Activated naive CD8-positive, alpha-beta T cell treated with anti-CD3 and anti-CD28 coated beads for 36 hours (primary cell): ENCODE data around the gene RPAIN. TPM values are rescaled to one million over a fixed set of nuclear protein-coding genes. Genes with fewer than 3 reads are reported as not detected.

Experiments
- DNase-seq: peaks from one replicate; pipeline ENCODE4 v3.0.0; 2021
- H3K27ac Mint-ChIP-seq: one replicate; pipeline ENCODE4 v1.8.0; 2022; ENCODE audit warnings: mild to moderate bottlenecking, moderate library complexity, mixed read lengths
- H3K27me3 Mint-ChIP-seq: one replicate; pipeline ENCODE4 v1.8.0; 2022; ENCODE audit warnings: mild to moderate bottlenecking, mixed read lengths
- H3K36me3 Mint-ChIP-seq: one replicate; pipeline ENCODE4 v1.8.0; 2021; ENCODE audit warnings: mild to moderate bottlenecking, mixed read lengths
- H3K4me1 Mint-ChIP-seq: one replicate; pipeline ENCODE4 v1.8.0; 2021; ENCODE audit warnings: mixed read lengths
- H3K4me3 Mint-ChIP-seq: one replicate; pipeline ENCODE4 v1.8.0; 2022; ENCODE audit warnings: mild to moderate bottlenecking, moderate library complexity, mixed read lengths
- H3K9me3 Mint-ChIP-seq: one replicate; pipeline ENCODE4 v1.8.0; 2022; ENCODE audit warnings: mixed read lengths
- total RNA-seq, 2 experiments: library from RNA; stranded (reverse); gene quantifications; one replicate each; pipeline ENCODE4 v1.2.3, GENCODE V29; 2021

RPAIN gene
- total RNA-seq, 2 experiments from 2014 or later = 58.3 to 59.4 TPM

DNA sequence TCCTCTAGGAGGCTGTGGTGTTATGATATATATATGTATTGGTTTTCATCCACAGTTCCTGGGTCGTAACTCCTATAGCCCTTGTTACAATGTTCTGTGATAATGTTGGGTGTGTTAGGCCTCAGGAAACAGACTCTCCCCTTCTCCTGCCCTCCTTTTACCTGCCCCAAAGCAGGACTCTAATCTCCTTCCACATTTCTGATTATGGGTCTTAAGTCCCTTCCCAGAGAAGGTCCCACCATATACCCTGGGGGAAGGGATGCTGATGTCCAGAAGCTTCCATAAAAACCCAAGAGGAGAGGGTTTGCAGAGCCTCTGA, 19.4 kb downstream of the RPAIN start:
- Mint-ChIP-seq H3K27ac (peak overlapping the region; percentile 85), H3K4me1 (peaks cover 33% of the 10 kb centered on the region), H3K36me3 (peaks cover 36% of the 10 kb centered on the region), H3K9me3 (no peaks in the 10 kb centered on the region), H3K27me3 (no peaks in the 10 kb centered on the region), H3K4me3 (peak overlapping the region; percentile 84)
- DNase-seq = no peak

DNA sequence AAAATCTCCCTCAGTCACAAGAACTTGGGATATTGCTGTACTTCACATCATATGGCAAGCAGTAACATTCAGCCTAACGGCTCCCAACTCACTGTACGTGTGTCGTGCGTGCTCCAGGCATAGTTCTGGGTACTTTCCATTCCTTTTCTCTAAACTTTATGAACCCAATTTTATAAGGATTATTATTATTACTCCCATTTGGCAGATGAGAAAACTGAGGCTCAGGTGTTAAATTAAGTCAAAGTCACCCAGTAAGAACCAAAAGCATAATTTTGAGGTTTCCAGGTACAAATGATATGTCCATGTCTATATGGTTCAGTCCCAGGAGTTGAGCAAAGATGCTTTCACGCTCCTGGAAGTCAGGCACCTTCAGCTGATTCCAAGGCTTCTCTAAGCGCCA, 23.7 kb downstream of the RPAIN start:
- Mint-ChIP-seq H3K9me3 (no peaks in the 10 kb centered on the region), H3K4me1 (peaks cover 11% of the 10 kb centered on the region), H3K36me3 (peaks cover 24% of the 10 kb centered on the region), H3K27me3 (no peaks in the 10 kb centered on the region), H3K27ac (no peak overlapping the region), H3K4me3 (no peak overlapping the region)
- no peak for DNase-seq

DNA sequence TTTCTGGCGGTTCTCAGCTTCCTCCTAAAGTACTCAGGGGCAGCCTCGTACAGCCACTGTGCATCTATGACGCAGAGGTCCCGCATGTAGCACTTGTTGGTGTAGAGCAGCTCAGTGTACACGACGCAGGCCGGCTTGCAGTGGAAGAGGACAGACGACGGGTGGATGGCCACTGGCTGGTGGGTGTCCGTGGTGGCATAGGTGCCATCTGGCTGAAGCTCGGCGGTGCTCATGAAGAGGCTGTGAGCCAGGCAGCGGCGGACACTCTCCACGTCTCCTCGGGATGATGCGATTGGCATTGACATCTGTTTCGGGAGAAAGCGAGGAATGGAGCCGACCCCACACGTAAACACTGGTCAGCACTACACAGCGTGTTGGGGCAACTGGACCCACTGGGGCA, 24.2 kb downstream of the RPAIN start:
- DNase-seq = no peak
- Mint-ChIP-seq H3K9me3 (no peaks in the 10 kb centered on the region), H3K36me3 (peaks cover 24% of the 10 kb centered on the region), H3K4me3 (no peak overlapping the region), H3K4me1 (peaks cover 10% of the 10 kb centered on the region), H3K27me3 (no peaks in the 10 kb centered on the region), H3K27ac (no peak overlapping the region)

DNA sequence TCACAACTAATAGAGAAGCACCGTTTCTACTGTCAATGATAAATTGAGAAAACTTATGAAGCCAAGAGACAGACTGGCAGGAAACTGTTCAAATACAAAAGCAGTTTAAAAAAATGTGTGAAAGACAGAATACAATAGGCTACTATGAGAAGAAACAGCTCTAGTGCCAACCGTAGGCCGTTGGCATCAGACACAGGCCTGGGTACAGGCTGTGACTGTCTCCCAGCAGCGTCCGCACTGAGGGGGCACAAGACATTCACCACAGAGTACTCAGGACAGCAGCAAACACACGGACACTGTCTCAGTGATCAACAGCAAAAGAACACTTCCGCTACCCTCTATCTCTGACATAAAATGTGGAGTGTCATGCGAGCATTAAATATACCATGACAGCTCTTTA, 26.8 kb downstream of the RPAIN start:
- no peak for DNase-seq
- Mint-ChIP-seq H3K4me3 (no peak overlapping the region), H3K36me3 (peaks cover 27% of the 10 kb centered on the region), H3K4me1 (no peaks in the 10 kb centered on the region), H3K27ac (no peak overlapping the region), H3K27me3 (no peaks in the 10 kb centered on the region), H3K9me3 (no peaks in the 10 kb centered on the region)

DNA sequence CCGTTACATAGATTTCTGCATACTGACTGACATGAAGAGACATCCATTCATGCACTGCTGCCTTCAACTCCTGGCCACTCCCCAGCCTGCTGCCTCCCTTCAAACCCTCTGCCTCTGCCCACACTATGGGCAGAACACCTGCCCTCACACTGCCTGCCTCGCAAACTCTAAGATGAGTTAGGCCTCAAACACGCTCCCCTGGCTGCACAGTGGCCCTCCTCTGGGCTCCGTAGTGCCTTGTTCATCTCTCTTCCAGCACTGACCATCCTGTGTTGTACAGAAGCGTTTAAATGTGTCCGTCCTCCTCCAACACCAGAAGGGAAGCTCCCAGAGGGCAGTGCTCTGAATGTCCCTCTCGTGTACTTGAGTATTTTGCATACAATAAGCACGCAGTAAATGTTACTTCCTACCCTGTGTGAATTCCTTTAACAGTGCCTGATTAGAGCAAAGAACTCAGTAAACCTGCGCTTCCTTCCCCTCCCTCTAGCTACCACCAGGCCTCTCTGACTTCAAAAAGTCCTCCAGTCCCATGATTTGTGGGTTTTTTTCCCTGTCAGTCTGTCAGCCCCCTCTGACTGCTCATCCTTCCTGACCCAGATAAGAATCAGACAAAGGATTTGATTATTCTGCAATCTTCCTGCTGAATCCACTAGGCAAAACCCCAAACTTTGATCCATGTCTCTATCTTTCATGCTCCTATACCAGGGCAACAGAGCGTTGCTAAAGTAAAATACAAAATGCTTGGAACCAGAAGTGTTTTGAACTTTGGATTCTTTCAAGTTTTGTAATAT, 44.9 kb downstream of the RPAIN start:
- H3K4me3 Mint-ChIP-seq = no peak overlapping the region
- DNase-seq = no peak

DNA sequence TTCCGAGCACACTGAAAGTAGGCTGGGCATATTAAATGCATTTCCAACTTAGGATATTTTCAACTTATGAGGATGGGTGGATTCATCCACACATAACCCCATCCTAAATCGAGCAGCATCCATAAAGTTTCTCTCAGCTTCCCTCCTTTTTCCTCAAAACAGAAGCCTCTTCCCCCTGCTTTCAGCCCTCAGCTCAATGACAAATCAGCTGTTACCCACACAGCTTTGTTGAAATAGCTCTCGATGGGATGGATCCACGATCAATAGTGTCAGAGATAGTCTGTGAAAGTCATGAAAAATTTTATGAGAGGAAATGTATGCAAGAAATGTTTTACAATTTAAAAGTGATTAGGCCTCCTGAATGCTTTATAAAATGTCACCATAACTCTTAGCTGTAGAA, 46.3 kb downstream of the RPAIN start:
- Mint-ChIP-seq H3K36me3 (peaks cover 33% of the 10 kb centered on the region), H3K27me3 (no peaks in the 10 kb centered on the region), H3K9me3 (no peaks in the 10 kb centered on the region), H3K27ac (peak overlapping the region; percentile 0), H3K4me3 (peak overlapping the region; percentile 94), H3K4me1 (peaks cover 42% of the 10 kb centered on the region)
- no peak for DNase-seq

More for the DNA sequence above, 44.9 kb downstream of the RPAIN start:
- no peaks in the 10 kb centered on the region for H3K9me3 Mint-ChIP-seq
- H3K27me3 Mint-ChIP-seq = no peaks in the 10 kb centered on the region
- H3K4me1 Mint-ChIP-seq = peaks cover 40% of the 10 kb centered on the region
- H3K27ac Mint-ChIP-seq = no peak overlapping the region
- peaks cover 40% of the 10 kb centered on the region for H3K36me3 Mint-ChIP-seq

DNA sequence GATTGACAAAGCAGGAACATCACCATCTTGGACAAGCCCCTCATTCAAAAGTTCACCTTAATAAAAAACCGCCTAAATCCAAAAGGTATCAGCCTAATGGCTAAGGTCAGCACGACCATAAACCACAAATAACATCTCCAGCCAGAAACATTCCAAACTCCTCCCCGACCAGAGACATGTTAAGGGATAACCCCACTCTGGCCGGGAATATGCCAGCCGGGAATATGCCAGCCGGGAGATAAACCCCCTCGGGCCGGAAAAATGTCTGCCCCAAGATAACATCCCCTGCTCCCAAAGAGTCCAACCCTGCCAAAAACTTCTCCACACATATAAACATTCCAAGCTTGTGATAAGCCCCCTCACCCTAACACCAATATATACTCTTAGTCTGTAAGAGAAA, 47.4 kb downstream of the RPAIN start:
- H3K4me1 Mint-ChIP-seq = peaks cover 42% of the 10 kb centered on the region
- peak overlapping the region; percentile 81 for H3K27ac Mint-ChIP-seq
- no peak for DNase-seq
- peak overlapping the region; percentile 94 for H3K4me3 Mint-ChIP-seq
- H3K27me3 Mint-ChIP-seq = no peaks in the 10 kb centered on the region
- H3K36me3 Mint-ChIP-seq = peaks cover 29% of the 10 kb centered on the region
- H3K9me3 Mint-ChIP-seq = no peaks in the 10 kb centered on the region

DNA sequence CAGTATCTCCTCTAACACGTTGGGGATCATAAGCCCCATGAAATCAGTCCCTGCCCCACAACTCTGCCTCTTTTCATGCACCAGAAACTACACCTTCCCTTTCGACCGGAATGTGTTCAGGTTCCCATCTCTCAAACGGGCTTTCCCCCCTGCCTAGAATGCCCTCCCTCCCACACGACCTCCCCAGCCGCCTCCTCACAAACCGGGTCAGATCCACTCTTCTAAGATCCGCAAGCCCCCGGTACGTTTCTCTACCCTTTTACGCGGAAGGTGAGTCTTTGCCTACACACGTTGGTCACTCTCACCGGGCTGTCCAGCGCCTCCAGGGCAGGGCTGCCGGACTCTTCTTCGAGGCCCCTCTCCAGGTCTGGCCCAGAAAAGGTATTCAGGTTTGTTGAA, 48.1 kb downstream of the RPAIN start:
- no peaks in the 10 kb centered on the region for H3K9me3 Mint-ChIP-seq
- H3K36me3 Mint-ChIP-seq = peaks cover 26% of the 10 kb centered on the region
- H3K27ac Mint-ChIP-seq = peak overlapping the region; percentile 81
- H3K27me3 Mint-ChIP-seq = no peaks in the 10 kb centered on the region
- DNase-seq = peak; percentile 31
- peaks cover 42% of the 10 kb centered on the region for H3K4me1 Mint-ChIP-seq
- peak overlapping the region; percentile 94 for H3K4me3 Mint-ChIP-seq

DNA sequence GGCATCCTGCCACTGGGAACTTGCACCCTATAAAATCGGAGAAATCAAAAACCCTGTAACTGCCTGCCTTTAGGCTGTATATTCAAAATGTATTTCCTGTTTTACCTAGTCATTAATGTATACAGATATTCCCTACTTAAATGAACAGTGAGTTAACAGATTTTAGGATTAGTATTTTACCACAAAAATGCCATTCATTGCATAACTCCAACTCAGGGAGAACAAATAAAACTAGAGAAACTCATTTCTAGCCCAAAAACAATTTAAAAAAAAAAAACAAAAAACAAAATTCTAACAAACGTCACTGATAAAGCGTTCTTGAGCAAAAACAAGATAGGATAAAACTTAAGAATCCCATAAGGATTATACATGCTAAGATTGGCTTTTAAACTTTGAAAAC, 52.5 kb downstream of the RPAIN start:
- no peak for DNase-seq
- H3K27me3 Mint-ChIP-seq = no peaks in the 10 kb centered on the region
- peaks cover 14% of the 10 kb centered on the region for H3K4me1 Mint-ChIP-seq
- no peaks in the 10 kb centered on the region for H3K9me3 Mint-ChIP-seq
- no peak overlapping the region for H3K4me3 Mint-ChIP-seq
- H3K27ac Mint-ChIP-seq = no peak overlapping the region
- peaks cover 22% of the 10 kb centered on the region for H3K36me3 Mint-ChIP-seq

DNA sequence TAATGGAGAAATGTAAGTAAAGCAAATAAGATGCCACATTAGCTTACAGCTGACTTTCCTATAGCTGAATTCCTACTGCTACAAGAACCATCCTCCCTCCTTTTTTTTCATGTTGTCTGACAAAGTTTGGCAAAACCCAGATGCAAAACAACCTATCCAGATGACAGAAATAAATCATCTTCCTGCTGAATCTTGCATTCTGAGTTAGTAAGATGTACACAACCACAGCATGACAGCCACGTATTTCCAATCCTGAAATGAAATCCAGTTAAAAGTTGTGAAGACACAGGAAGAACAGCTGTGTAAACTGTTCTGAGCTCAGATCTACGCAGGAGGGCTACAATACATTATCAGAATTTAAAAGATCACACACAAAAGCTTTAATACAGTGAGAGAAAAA, 53.9 kb downstream of the RPAIN start:
- DNase-seq = no peak
- Mint-ChIP-seq H3K4me1 (peaks cover 13% of the 10 kb centered on the region), H3K36me3 (peaks cover 26% of the 10 kb centered on the region), H3K9me3 (no peaks in the 10 kb centered on the region), H3K27ac (no peak overlapping the region), H3K27me3 (no peaks in the 10 kb centered on the region), H3K4me3 (no peak overlapping the region)

DNA sequence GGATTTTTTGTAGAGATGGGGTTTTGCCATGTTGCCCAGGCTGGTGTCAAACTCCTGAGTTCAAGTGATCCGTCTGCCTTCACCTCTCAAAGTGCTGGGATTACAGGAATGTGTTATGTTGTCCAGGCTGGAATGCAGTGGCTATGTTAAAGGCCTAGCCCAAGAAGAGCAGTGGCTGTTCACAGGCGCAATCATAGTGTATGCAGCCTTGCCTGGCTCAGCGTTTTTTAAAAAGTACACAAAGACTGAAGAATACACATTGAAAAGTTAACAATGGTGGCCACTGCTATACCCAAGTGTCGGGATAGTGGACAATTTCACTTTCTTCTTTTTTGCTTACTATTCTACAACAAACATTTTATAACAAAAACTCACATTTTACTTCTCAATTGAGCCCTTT, 59.0 kb downstream of the RPAIN start:
- Mint-ChIP-seq H3K4me1 (peaks cover 18% of the 10 kb centered on the region), H3K27me3 (no peaks in the 10 kb centered on the region), H3K4me3 (no peak overlapping the region), H3K27ac (no peak overlapping the region), H3K36me3 (peaks cover 38% of the 10 kb centered on the region), H3K9me3 (no peaks in the 10 kb centered on the region)
- DNase-seq = no peak

DNA sequence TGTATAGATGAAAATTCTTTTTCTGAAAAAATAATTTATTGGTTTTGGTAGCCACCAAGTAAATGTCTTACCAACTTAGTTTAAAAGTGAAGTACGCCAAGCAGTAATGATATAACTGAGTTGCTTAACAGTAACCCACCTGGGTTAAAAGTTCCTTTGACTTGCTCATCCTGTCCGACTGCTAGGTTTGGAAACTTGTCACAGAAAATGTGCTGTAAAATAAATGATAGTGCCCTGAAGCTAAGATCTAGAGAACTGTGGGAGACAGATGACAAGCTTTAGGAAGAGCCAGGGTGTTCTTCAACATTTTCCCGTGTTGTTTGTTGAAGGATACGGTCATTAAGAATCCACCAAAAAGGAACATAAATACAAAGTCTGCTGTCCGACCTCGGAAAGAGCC, 61.0 kb downstream of the RPAIN start:
- no peak overlapping the region for H3K27ac Mint-ChIP-seq

DNA sequence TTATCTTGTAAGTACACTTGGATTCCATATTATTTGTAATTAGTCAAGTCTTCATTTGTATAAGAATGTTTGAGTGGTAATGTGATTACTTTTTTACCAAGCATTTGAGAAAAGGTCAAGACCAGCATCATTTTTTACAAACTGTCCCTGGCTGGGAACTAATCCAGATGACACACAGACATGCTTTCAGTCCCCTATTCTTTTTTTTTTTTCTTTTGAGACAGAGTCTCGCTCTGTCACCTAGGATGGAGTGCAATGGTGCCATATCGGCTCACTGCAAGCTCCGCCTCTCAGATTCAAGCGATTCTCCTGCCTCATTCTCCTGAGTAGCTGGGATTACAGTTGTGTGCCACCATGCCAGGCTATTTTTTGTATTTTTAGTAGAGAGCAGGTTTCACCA, 61.5 kb downstream of the RPAIN start:
- H3K4me1 Mint-ChIP-seq = peaks cover 30% of the 10 kb centered on the region
- H3K36me3 Mint-ChIP-seq = peaks cover 40% of the 10 kb centered on the region
- no peak overlapping the region for H3K27ac Mint-ChIP-seq

More for the DNA sequence above, 61.0 kb downstream of the RPAIN start:
- H3K27me3 Mint-ChIP-seq = no peaks in the 10 kb centered on the region
- no peak for DNase-seq
- peaks cover 40% of the 10 kb centered on the region for H3K36me3 Mint-ChIP-seq
- H3K4me3 Mint-ChIP-seq = no peak overlapping the region
- no peaks in the 10 kb centered on the region for H3K9me3 Mint-ChIP-seq
- H3K4me1 Mint-ChIP-seq = peaks cover 30% of the 10 kb centered on the region

More for the DNA sequence above, 61.5 kb downstream of the RPAIN start:
- H3K9me3 Mint-ChIP-seq = no peaks in the 10 kb centered on the region
- no peaks in the 10 kb centered on the region for H3K27me3 Mint-ChIP-seq
- DNase-seq = no peak
- H3K4me3 Mint-ChIP-seq = no peak overlapping the region
